ENCODE data around the gene PIEZO2.

- TF ChIP-seq CTCF (IDR thresholded peaks at IDR 0.05; ENCODE audit: poor library complexity): no peak
- no peak for TF ChIP-seq EZH2 (IDR thresholded peaks at IDR 0.05; ENCODE audit: borderline replicate concordance)
- TF ChIP-seq EZH2phosphoT487 (IDR thresholded peaks at IDR 0.05; ENCODE audit: low read depth, severe bottlenecking, unreplicated experiment): no peak
These were observed 509 bp downstream of the PIEZO2 start for GRCh38 chr18:11148680-11149440.

Data from hepatocyte (in vitro differentiated cells).